DOHH2 (cell line): ENCODE data around the gene INSIG1.

Experiments used
- H3F3A ChIP-seq: fragments of 200-600 bp; sonication (generic), shearing (Covaris generic); 2 replicates; pipeline ENCODE4 v1.6.0; 2016; ENCODE audit warnings: antibody characterized with exemption, mild to moderate bottlenecking; ENCODE audit not compliant: control insufficient read depth, insufficient read depth
- H3K27ac ChIP-seq: fragments of 200-600 bp; sonication (generic); 2 replicates; pipeline ENCODE4 v1.5.1; 2014; ENCODE audit warnings: low read depth, mild to moderate bottlenecking, low read length, moderate library complexity
- H3K27me3 ChIP-seq: fragments of 200-600 bp; sonication (generic); 2 replicates; pipeline ENCODE4 v1.6.1; 2014; ENCODE audit warnings: mild to moderate bottlenecking, low read length, mixed read lengths; ENCODE audit not compliant: control insufficient read depth
- H3K36me3 ChIP-seq: fragments of 200-600 bp; sonication (generic); 2 replicates; pipeline ENCODE4 v1.6.1; 2014; ENCODE audit warnings: mild to moderate bottlenecking, low read length, moderate library complexity, mixed read lengths; ENCODE audit not compliant: control insufficient read depth
- H3K4me1 ChIP-seq: fragments of 200-600 bp; sonication (generic); 2 replicates; pipeline ENCODE4 v1.6.1; 2014; ENCODE audit warnings: mild to moderate bottlenecking, low read length, mixed read lengths; ENCODE audit not compliant: control insufficient read depth
- H3K4me2 ChIP-seq: fragments of 200-600 bp; sonication (generic); 2 replicates; pipeline ENCODE4 v1.6.0; 2014; ENCODE audit warnings: mild to moderate bottlenecking, low read length, moderate library complexity
- H3K4me3 ChIP-seq: fragments of 200-600 bp; sonication (generic); 2 replicates; pipeline ENCODE4 v1.5.1; 2014; ENCODE audit warnings: mild to moderate bottlenecking, low read length, mixed read lengths
- H3K79me2 ChIP-seq: fragments of 200-600 bp; sonication (generic); 2 replicates; pipeline ENCODE4 v1.6.1; 2014; ENCODE audit warnings: mild to moderate bottlenecking, low read length, mixed read lengths; ENCODE audit not compliant: control insufficient read depth
- H3K9me2 ChIP-seq: fragments of 200-600 bp; sonication (generic); replicated peaks from 2 replicates; pipeline ENCODE4 v1.6.1; 2014; ENCODE audit warnings: mild to moderate bottlenecking, low read length, mixed read lengths; ENCODE audit not compliant: control insufficient read depth
- H3K9me3 ChIP-seq: fragments of 200-600 bp; sonication (generic); 2 replicates; pipeline ENCODE4 v1.6.1; 2014; ENCODE audit warnings: antibody characterized with exemption, low read length, mixed read lengths; ENCODE audit not compliant: control insufficient read depth, insufficient read depth
- H4K20me1 ChIP-seq: fragments of 200-600 bp; sonication (generic); 2 replicates; pipeline ENCODE4 v1.6.0; 2014; ENCODE audit warnings: low read depth, mild to moderate bottlenecking, antibody characterized with exemption, low read length, moderate library complexity; ENCODE audit not compliant: control insufficient read depth, insufficient read depth
- EZH2phosphoT487 ChIP-seq: fragments of 200-600 bp; sonication (generic); IDR thresholded peaks from 2 replicates; pipeline ENCODE4 v1.6.1; 2017; ENCODE audit warnings: borderline replicate concordance, mild to moderate bottlenecking, antibody characterized with exemption, low read length, moderate library complexity, mixed read lengths
- TF ChIP-seq, protein P1 (sequence below): fragments of 200-600 bp; sonication (generic); IDR thresholded peaks from one replicate; pipeline ENCODE4 v1.5.1; 2014; ENCODE audit warnings: antibody characterized with exemption, mild to moderate bottlenecking, low read depth, low read length; ENCODE audit not compliant: poor library complexity, severe bottlenecking

INSIG1 gene

DNA sequence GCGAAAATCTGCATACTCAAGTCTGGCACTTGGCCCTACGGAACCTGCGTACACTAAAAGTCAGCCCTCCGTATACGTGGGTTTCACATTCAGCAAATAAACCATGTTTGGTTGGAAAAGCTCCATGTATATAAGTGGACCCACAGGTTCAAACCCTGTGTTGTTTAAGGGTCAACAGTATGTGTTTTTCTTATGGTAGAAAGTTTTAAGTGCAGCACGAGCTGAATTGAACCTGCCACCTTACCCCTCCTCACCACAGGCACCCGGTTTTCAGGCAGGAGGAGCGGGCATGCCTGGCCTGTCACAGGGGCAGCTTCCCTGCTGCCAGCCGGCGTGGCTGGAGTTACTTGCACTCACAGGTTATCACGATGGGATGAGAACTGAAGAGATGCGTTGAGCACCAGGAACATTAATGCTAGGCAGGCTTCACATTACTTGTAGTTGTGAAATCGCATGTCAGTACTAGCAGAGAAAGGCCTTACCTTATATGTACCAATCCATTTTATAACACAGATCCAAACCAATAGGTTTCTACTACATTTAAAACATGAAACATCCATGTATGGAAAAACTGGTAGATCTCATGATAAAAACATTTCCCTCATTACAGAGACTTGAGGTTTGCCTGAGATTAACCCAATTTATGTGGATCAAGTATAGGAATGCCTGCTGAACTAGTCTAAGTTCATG, 12.9 kb downstream of the INSIG1 start:
- H3F3A ChIP-seq, result peaks cover 55% of the 10 kb centered on the region
- H3K4me3 ChIP-seq, result no peak overlapping the region
- no peaks in the 10 kb centered on the region for H3K4me1 ChIP-seq
- peaks cover 52% of the 10 kb centered on the region for H3K36me3 ChIP-seq
- TF ChIP-seq, protein P1, sequence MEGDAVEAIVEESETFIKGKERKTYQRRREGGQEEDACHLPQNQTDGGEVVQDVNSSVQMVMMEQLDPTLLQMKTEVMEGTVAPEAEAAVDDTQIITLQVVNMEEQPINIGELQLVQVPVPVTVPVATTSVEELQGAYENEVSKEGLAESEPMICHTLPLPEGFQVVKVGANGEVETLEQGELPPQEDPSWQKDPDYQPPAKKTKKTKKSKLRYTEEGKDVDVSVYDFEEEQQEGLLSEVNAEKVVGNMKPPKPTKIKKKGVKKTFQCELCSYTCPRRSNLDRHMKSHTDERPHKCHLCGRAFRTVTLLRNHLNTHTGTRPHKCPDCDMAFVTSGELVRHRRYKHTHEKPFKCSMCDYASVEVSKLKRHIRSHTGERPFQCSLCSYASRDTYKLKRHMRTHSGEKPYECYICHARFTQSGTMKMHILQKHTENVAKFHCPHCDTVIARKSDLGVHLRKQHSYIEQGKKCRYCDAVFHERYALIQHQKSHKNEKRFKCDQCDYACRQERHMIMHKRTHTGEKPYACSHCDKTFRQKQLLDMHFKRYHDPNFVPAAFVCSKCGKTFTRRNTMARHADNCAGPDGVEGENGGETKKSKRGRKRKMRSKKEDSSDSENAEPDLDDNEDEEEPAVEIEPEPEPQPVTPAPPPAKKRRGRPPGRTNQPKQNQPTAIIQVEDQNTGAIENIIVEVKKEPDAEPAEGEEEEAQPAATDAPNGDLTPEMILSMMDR, result no peak
- TF ChIP-seq EZH2phosphoT487, result no peak
- no peak overlapping the region for H3K27ac ChIP-seq
- H3K9me3 ChIP-seq, result no peaks in the 10 kb centered on the region
- H3K79me2 ChIP-seq, result peaks cover 20% of the 10 kb centered on the region
- no peak overlapping the region for H3K4me2 ChIP-seq
- no peaks in the 10 kb centered on the region for H3K27me3 ChIP-seq
- H4K20me1 ChIP-seq, result peaks cover 34% of the 10 kb centered on the region
- H3K9me2 ChIP-seq, result no peaks in the 10 kb centered on the region

DNA sequence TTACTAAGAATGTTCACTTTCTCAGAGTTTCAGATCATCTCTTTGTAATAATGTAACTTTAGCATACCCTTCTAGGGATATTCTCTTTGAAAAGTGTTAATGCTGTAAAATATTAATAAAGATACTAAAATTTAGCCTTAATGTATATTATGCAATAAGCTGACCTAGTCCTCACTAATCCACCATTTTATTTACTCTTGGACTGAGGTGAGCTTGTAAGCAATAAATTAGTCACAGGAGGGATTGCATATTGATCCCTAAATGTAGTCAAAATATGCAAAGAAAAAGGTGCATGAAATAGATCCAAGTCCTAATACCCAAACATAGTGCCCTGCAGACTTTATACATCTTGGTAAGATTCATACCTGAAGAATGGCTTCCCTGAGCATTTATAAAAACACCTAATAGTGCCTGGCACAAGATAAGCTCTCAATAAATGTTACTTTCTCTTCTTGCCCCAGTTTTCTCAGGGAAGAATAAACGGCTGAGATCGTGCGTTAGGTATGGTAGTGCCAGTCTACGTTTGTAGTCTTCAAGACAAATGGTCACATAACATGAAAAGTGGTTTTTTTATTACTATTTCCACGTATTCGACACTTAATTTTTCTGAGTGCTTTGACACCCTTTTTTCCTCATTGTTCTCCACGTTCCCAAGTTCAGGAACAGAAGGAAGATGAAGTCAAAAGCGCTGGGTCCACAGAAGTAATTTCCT, 14.3 kb downstream of the INSIG1 start:
- Histone ChIP-seq H3K4me1 (no peaks in the 10 kb centered on the region), H3K27ac (no peak overlapping the region), H3K4me2 (no peak overlapping the region), H3K4me3 (no peak overlapping the region), H3K27me3 (no peaks in the 10 kb centered on the region), H3F3A (peaks cover 51% of the 10 kb centered on the region), H4K20me1 (peaks cover 20% of the 10 kb centered on the region), H3K9me2 (no peaks in the 10 kb centered on the region), H3K9me3 (no peaks in the 10 kb centered on the region), H3K79me2 (peaks cover 6% of the 10 kb centered on the region), H3K36me3 (peaks cover 38% of the 10 kb centered on the region)
- TF ChIP-seq, protein P1, result no peak
- no peak for TF ChIP-seq EZH2phosphoT487

DNA sequence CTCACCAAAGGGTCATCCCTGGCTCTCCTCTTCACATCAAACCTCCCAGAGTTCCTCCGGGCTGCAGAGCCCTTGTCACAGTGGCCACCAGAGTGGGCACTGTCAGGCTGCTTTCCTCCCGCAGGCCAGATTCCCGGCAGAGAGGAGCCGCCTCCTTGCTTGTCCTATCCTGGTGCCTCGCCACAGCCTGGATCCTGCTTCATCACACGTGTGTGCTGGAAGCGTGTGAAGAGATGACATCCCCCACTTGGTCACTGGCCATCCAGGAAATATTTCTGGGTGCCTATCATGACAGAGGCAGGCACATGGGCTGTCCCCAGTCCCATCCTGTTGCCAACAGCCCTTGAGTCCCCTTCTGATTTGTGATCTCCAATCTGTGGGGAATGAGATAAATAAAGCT, 15.0 kb downstream of the INSIG1 start:
- peaks cover 45% of the 10 kb centered on the region for H3F3A ChIP-seq

More for the DNA sequence above, 15.0 kb downstream of the INSIG1 start:
- no peaks in the 10 kb centered on the region for H3K79me2 ChIP-seq
- TF ChIP-seq EZH2phosphoT487, result no peak
- TF ChIP-seq, protein P1, result no peak
- H3K4me2 ChIP-seq, result no peak overlapping the region
- H4K20me1 ChIP-seq, result peaks cover 14% of the 10 kb centered on the region; the same call in 1 of the 2 replicates
- H3K4me3 ChIP-seq, result no peak overlapping the region
- no peak overlapping the region for H3K27ac ChIP-seq
- H3K36me3 ChIP-seq, result peaks cover 32% of the 10 kb centered on the region
- H3K9me2 ChIP-seq, result no peaks in the 10 kb centered on the region
- H3K4me1 ChIP-seq, result no peaks in the 10 kb centered on the region
- no peaks in the 10 kb centered on the region for H3K27me3 ChIP-seq
- H3K9me3 ChIP-seq, result no peaks in the 10 kb centered on the region
